ENCODE results near the gene NBPF8. TPM values are rescaled to one million over a fixed set of nuclear protein-coding genes. Genes with fewer than 3 reads are reported as not detected.
A peak's percentile ranks its signal among the peaks of the same experiment; 100 is the strongest.
"Not testable (repeated sequence)": the region's sequence is repeated elsewhere in the genome, so short reads cannot be mapped to it uniquely, and the experiment has no call there.

The NBPF8 gene
- total and polyA plus RNA-seq, 7 experiments from 2014 or later: 1.7 to 98.5 (median 38.5) TPM

DNA sequence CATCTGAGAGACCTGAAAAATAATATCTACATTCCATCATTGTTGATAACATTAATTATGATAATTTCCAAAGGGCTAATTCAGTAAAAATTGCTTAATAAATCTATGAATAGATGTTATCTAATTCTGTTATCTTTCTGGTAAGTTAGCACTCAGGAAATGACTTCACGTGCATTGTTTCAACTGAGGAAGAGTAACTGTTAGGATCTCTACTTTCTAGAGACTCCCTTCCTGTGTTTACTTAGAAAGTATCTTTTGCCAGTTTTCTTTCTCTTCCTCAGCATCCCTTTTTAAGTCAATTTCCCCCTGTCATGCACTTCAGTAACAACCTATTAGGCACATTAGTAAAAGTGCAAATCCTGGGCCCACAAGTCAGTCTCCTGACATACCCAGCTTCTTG is 9.5 kb upstream of the NBPF8 start:
- H3K27ac ChIP-seq (ENCODE audit: low read depth, low read length); H3K4me3 ChIP-seq (ENCODE audit: low read length); CTCF ChIA-PET; H3K4me3 Mint-ChIP-seq; H3K9me3 Mint-ChIP-seq; DNase-seq; intact Hi-C loops (cut with micrococcal nuclease); H3K36me3 ChIP-seq (ENCODE audit: control insufficient read depth in 2 of 3, insufficient read depth in 3 of 3, low read length in 3 of 3); H3K27me3 Mint-ChIP-seq; H3K4me1 Mint-ChIP-seq; H3K27me3 ChIP-seq (ENCODE audit: control insufficient read depth in 2 of 2, insufficient read depth in 2 of 2, low read length in 2 of 2); POLR2A ChIA-PET; H3K36me3 Mint-ChIP-seq; H3K4me1 ChIP-seq (ENCODE audit: control insufficient read depth in 2 of 2, insufficient read depth in 2 of 2, low read length in 2 of 2); H3K27ac Mint-ChIP-seq; H3K9me3 ChIP-seq (ENCODE audit: control insufficient read depth in 2 of 3, low read length in 3 of 3): not testable (repeated sequence)
- ATAC-seq: peak; percentile 37

DNA sequence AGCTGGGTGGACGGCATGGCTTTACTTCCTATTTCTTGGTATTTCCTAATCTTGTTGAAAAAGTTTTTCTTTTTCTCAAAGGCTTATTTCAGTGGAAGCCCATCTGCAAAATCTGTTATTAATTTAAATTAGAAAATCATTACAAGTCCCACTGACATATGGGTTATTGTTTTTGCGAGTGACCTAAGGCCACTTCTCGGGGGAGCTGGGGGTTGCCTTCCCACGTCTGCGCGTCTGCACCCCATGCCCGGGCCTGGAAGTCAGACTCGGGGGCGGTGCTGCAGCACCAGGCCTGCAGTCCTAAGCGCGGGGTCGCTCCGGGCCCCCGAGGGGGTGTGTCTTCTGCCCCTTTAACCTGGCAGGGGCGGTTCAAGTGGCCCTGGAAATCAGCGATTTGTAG is 384 bp upstream of the NBPF8 start:
- H3K4me3 ChIP-seq (ENCODE audit: low read length); H3K9me3 Mint-ChIP-seq; H3K4me1 Mint-ChIP-seq; H3K9me3 ChIP-seq (ENCODE audit: control insufficient read depth in 2 of 3, low read length in 3 of 3); H3K4me1 ChIP-seq (ENCODE audit: control insufficient read depth in 2 of 2, insufficient read depth in 2 of 2, low read length in 2 of 2); H3K27ac Mint-ChIP-seq; H3K36me3 Mint-ChIP-seq; intact Hi-C loops (cut with micrococcal nuclease); POLR2A ChIA-PET; H3K36me3 ChIP-seq (ENCODE audit: control insufficient read depth in 2 of 3, insufficient read depth in 3 of 3, low read length in 3 of 3); ATAC-seq; H3K27me3 Mint-ChIP-seq; DNase-seq; H3K27me3 ChIP-seq (ENCODE audit: control insufficient read depth in 2 of 2, insufficient read depth in 2 of 2, low read length in 2 of 2); CTCF ChIA-PET: not testable (repeated sequence)
- peak overlapping the region in 1 of 10 donors; percentile 94 for H3K4me3 Mint-ChIP-seq
- peak overlapping the region; percentile 51 for H3K27ac ChIP-seq (ENCODE audit: low read depth, low read length)

DNA sequence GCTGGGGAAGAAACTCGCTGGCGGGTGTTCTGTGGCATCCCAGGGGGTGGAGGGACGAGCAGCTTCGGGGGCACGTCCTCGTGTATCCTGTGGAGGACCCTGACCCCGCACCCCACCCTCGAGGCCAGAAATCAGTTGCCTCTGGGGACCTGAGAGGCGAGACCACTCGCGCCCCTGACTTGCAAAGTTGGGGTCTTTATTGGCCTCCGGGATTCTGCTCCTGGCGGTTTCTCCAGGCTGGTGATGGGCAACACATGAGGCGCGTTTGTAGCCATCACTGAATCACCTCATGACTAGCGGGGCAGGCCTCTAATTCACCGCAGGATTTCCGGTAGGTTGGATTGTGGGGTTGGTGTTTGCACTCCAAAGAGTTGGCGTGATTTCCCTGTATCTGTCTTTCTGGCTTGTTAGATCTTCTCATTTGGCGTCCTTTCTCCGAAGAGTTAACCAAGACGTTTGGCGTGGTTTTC is 692 bp downstream of the NBPF8 start:
- H3K36me3 ChIP-seq (ENCODE audit: control insufficient read depth in 2 of 3, insufficient read depth in 3 of 3, low read length in 3 of 3); ATAC-seq; POLR2A ChIA-PET; H3K4me1 Mint-ChIP-seq; CTCF ChIA-PET; H3K27me3 Mint-ChIP-seq; H3K9me3 Mint-ChIP-seq; intact Hi-C loops (cut with micrococcal nuclease); H3K9me3 ChIP-seq (ENCODE audit: control insufficient read depth in 2 of 3, low read length in 3 of 3); H3K4me1 ChIP-seq (ENCODE audit: control insufficient read depth in 2 of 2, insufficient read depth in 2 of 2, low read length in 2 of 2); H3K36me3 Mint-ChIP-seq; H3K27me3 ChIP-seq (ENCODE audit: control insufficient read depth in 2 of 2, insufficient read depth in 2 of 2, low read length in 2 of 2): not testable (repeated sequence)
- peak overlapping the region; percentile 60 for H3K27ac ChIP-seq (ENCODE audit: low read depth, low read length)
- peak in 8 of 9 donors; percentile 7 to 46 (median 18) for DNase-seq
- peak overlapping the region; percentile 79 to 96 (median 90) for H3K27ac Mint-ChIP-seq
- peak overlapping the region; percentile 85 to 98 (median 94) for H3K4me3 Mint-ChIP-seq
- H3K4me3 ChIP-seq (ENCODE audit: low read length): peak overlapping the region; percentile 67

DNA sequence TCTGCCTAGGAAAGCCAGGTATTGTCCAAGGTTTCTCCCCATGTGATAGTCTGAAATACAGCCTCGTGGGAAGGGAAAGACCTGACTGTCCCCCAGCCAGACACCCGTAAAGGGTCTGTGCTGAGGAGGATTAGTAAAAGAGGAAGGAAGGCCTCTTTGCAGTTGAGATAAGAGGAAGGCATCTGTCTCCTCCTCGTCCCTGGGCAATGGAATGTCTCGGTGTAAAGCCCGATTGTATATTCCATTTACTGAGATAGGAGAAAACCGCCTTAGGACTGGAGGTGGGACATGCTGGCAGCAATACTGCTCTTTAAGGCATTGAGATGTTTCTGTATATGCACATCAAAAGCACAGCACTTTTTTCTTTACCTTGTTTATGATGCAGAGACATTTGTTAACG is 10.2 kb downstream of the NBPF8 start:
- ATAC-seq; H3K27me3 ChIP-seq (ENCODE audit: control insufficient read depth in 2 of 2, insufficient read depth in 2 of 2, low read length in 2 of 2); H3K9me3 ChIP-seq (ENCODE audit: control insufficient read depth in 2 of 3, low read length in 3 of 3); H3K4me3 Mint-ChIP-seq; H3K36me3 ChIP-seq (ENCODE audit: control insufficient read depth in 2 of 3, insufficient read depth in 3 of 3, low read length in 3 of 3); H3K4me1 ChIP-seq (ENCODE audit: control insufficient read depth in 2 of 2, insufficient read depth in 2 of 2, low read length in 2 of 2); H3K9me3 Mint-ChIP-seq; DNase-seq; H3K27me3 Mint-ChIP-seq; intact Hi-C loops (cut with micrococcal nuclease); POLR2A ChIA-PET; H3K27ac ChIP-seq (ENCODE audit: low read depth, low read length); H3K4me1 Mint-ChIP-seq; H3K4me3 ChIP-seq (ENCODE audit: low read length); H3K36me3 Mint-ChIP-seq; H3K27ac Mint-ChIP-seq; CTCF ChIA-PET: not testable (repeated sequence)

DNA sequence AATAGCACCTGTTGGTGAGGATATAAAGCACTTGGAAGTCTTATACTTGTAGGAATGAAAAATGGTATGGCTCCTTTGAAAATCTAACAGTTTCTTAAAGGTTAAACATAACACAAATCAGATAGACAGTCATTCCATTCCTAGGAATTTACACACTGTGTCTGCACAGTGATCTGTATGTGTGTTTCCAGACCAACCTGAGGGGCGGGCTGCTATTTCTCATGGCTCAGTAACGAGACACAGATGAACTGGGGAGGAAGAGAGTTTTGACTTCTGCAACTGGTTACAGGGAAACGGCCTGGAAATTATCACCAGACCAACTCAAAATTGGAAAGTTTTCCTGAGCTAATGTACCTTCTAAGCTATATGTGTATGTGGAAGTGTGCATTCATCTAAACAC is 16.8 kb downstream of the NBPF8 start:
- CTCF ChIA-PET, DNase-seq, H3K4me3 Mint-ChIP-seq: not testable (repeated sequence)

DNA sequence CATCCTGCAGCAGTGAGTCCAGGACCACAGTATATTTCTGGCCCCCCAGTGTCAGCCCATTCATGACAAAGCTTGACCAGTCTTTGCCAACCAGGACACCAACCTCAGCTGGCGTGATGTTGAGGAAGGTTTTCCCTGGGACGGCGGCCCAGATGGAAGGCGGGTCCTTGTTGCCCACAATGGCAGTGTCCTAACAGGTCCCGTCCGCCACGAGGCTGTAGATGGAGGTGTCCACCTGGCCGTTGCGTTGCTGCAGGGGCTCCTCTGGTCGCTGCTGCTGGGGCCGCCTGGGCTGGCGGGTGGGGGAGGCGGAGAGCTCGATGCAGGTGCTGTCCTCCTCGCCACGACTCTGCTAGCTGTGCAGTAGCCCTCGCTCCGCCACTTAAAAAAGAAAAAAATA is 19.0 kb downstream of the NBPF8 start:
- H3K9me3 ChIP-seq (ENCODE audit: control insufficient read depth in 2 of 3, low read length in 3 of 3); CTCF ChIA-PET; H3K9me3 Mint-ChIP-seq; intact Hi-C loops (cut with micrococcal nuclease); H3K4me3 Mint-ChIP-seq; H3K27me3 ChIP-seq (ENCODE audit: control insufficient read depth in 2 of 2, insufficient read depth in 2 of 2, low read length in 2 of 2); H3K27ac Mint-ChIP-seq; H3K4me1 ChIP-seq (ENCODE audit: control insufficient read depth in 2 of 2, insufficient read depth in 2 of 2, low read length in 2 of 2); H3K27ac ChIP-seq (ENCODE audit: low read depth, low read length); H3K36me3 Mint-ChIP-seq; ATAC-seq; DNase-seq; H3K27me3 Mint-ChIP-seq; H3K4me3 ChIP-seq (ENCODE audit: low read length); H3K4me1 Mint-ChIP-seq; H3K36me3 ChIP-seq (ENCODE audit: control insufficient read depth in 2 of 3, insufficient read depth in 3 of 3, low read length in 3 of 3); POLR2A ChIA-PET: not testable (repeated sequence)

More for the DNA sequence above, 16.8 kb downstream of the NBPF8 start:
- H3K36me3 ChIP-seq (ENCODE audit: control insufficient read depth in 2 of 3, insufficient read depth in 3 of 3, low read length in 3 of 3); intact Hi-C loops (cut with micrococcal nuclease); H3K4me3 ChIP-seq (ENCODE audit: low read length); H3K27me3 ChIP-seq (ENCODE audit: control insufficient read depth in 2 of 2, insufficient read depth in 2 of 2, low read length in 2 of 2); H3K9me3 Mint-ChIP-seq; H3K9me3 ChIP-seq (ENCODE audit: control insufficient read depth in 2 of 3, low read length in 3 of 3); H3K27me3 Mint-ChIP-seq; POLR2A ChIA-PET; H3K4me1 ChIP-seq (ENCODE audit: control insufficient read depth in 2 of 2, insufficient read depth in 2 of 2, low read length in 2 of 2); H3K27ac Mint-ChIP-seq; H3K4me1 Mint-ChIP-seq; ATAC-seq; H3K27ac ChIP-seq (ENCODE audit: low read depth, low read length); H3K36me3 Mint-ChIP-seq: not testable (repeated sequence)

DNA sequence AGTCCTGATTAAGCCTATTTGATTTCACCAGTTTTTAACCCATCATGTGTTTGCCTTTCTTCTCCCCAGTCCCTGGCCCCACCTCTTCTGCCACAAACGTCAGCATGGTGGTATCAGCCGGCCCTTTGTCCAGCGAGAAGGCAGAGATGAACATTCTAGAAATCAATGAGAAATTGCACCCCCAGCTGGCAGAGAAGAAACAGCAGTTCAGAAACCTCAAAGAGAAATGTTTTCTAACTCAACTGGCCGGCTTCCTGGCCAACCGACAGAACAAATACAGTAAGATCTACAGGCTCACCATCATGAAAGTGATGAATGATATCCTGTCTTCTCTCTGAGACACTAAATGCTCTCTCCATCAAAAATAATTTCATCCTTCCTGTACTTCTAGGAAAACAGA is 34.3 kb downstream of the NBPF8 start:
- POLR2A ChIA-PET, H3K36me3 Mint-ChIP-seq: not testable (repeated sequence)
- peak in 2 of 9 donors; percentile 5 to 15 for DNase-seq

More for the DNA sequence above, 34.3 kb downstream of the NBPF8 start:
- H3K27ac Mint-ChIP-seq: peak overlapping the region in 1 of 9 donors; percentile 42
- H3K9me3 ChIP-seq (ENCODE audit: control insufficient read depth in 2 of 3, low read length in 3 of 3); CTCF ChIA-PET; H3K4me3 Mint-ChIP-seq; intact Hi-C loops (cut with micrococcal nuclease); H3K9me3 Mint-ChIP-seq; H3K4me1 Mint-ChIP-seq; ATAC-seq; H3K27me3 ChIP-seq (ENCODE audit: control insufficient read depth in 2 of 2, insufficient read depth in 2 of 2, low read length in 2 of 2); H3K4me3 ChIP-seq (ENCODE audit: low read length); H3K36me3 ChIP-seq (ENCODE audit: control insufficient read depth in 2 of 3, insufficient read depth in 3 of 3, low read length in 3 of 3); H3K27me3 Mint-ChIP-seq; H3K4me1 ChIP-seq (ENCODE audit: control insufficient read depth in 2 of 2, insufficient read depth in 2 of 2, low read length in 2 of 2); H3K27ac ChIP-seq (ENCODE audit: low read depth, low read length): not testable (repeated sequence)
